ENCODE results near the gene SULT2B1.
A peak's percentile ranks its signal among the peaks of the same experiment; 100 is the strongest.

The SULT2B1 gene

GRCh38 chr19:48633148-48634035 lies 81.4 kb downstream of the SULT2B1 start:
- TF ChIP-seq, protein P1, sequence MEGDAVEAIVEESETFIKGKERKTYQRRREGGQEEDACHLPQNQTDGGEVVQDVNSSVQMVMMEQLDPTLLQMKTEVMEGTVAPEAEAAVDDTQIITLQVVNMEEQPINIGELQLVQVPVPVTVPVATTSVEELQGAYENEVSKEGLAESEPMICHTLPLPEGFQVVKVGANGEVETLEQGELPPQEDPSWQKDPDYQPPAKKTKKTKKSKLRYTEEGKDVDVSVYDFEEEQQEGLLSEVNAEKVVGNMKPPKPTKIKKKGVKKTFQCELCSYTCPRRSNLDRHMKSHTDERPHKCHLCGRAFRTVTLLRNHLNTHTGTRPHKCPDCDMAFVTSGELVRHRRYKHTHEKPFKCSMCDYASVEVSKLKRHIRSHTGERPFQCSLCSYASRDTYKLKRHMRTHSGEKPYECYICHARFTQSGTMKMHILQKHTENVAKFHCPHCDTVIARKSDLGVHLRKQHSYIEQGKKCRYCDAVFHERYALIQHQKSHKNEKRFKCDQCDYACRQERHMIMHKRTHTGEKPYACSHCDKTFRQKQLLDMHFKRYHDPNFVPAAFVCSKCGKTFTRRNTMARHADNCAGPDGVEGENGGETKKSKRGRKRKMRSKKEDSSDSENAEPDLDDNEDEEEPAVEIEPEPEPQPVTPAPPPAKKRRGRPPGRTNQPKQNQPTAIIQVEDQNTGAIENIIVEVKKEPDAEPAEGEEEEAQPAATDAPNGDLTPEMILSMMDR (conservative IDR thresholded peaks at IDR 0.05; ENCODE audit: low read length): no peak
- peak overlapping the region; percentile 56; the same call in 1 of the 2 replicates for H3K4me3 ChIP-seq (ENCODE audit: low read length)
- no peak for DNase-seq (ENCODE audit: low read depth)

- H3K4me3 ChIP-seq (ENCODE audit: low read length): peak overlapping the region; percentile 56
- DNase-seq (ENCODE audit: low read depth): no peak
- TF ChIP-seq, protein P1 (conservative IDR thresholded peaks at IDR 0.05; ENCODE audit: low read length): no peak
Observed at GRCh38 chr19:48634036-48634342, 82.0 kb downstream of the SULT2B1 start.

- TF ChIP-seq, protein P1 (conservative IDR thresholded peaks at IDR 0.05; ENCODE audit: low read length): no peak
- H3K4me3 ChIP-seq (ENCODE audit: low read length): peak overlapping the region; percentile 64
- DNase-seq (ENCODE audit: low read depth): peak; percentile 95
Observed at GRCh38 chr19:48634424-48635262, 82.7 kb downstream of the SULT2B1 start.

- DNase-seq (ENCODE audit: low read depth): no peak
- peak overlapping the region; percentile 64 for H3K4me3 ChIP-seq (ENCODE audit: low read length)
- TF ChIP-seq, protein P1 (conservative IDR thresholded peaks at IDR 0.05; ENCODE audit: low read length): no peak
Observed at GRCh38 chr19:48635263-48635965, 83.4 kb downstream of the SULT2B1 start.

- no peak for DNase-seq (ENCODE audit: low read depth)
- TF ChIP-seq, protein P1 (conservative IDR thresholded peaks at IDR 0.05; ENCODE audit: low read length): no peak
- peak overlapping the region; percentile 64 for H3K4me3 ChIP-seq (ENCODE audit: low read length)
Observed at GRCh38 chr19:48635966-48636858, 84.2 kb downstream of the SULT2B1 start.

GRCh38 chr19:48636859-48637448 lies 85.0 kb downstream of the SULT2B1 start, which contains the start of gene DBP:
Gene DBP, minus strand, starts transcription at chr19:48637379. Its CDS starts 385 bp downstream, at chr19:48636994.
- no peak for DNase-seq (ENCODE audit: low read depth)
- H3K4me3 ChIP-seq (ENCODE audit: low read length): peak within 1 kb of the TSS; percentile 72
- TF ChIP-seq, protein P1 (conservative IDR thresholded peaks at IDR 0.05; ENCODE audit: low read length): peak; percentile 24
